Adrenal gland (tissue), 5 donors: ENCODE measurements around the gene PDCD1LG2.

Source experiments
- POLR2A ChIP-seq, 2 donors: fragments of 450-650 bp; IDR thresholded peaks; one replicate each; pipeline ENCODE4 v1.6.1; 2017; ENCODE audit warnings: antibody characterized with exemption in 2 of 2, mild to moderate bottlenecking in 2 of 2, moderate library complexity in 1 of 2
- TF ChIP-seq, protein P1 (sequence below), 6 experiments: fragments of 450-650 bp in 4 of 6; fragments of 200-600 bp in 2 of 6; sonication (generic) in 1 of 6; IDR thresholded peaks; 1 replicate in 5 of 6; 2 replicates in 1 of 6; pipeline versions ENCODE4 v1.5.1 to v1.8.0; 2016 to 2021; ENCODE audit warnings: antibody characterized with exemption in 6 of 6, mild to moderate bottlenecking in 2 of 6, moderate library complexity in 1 of 6
- donor health status: DM: no; HTN: no; CAD: no.

DNA sequence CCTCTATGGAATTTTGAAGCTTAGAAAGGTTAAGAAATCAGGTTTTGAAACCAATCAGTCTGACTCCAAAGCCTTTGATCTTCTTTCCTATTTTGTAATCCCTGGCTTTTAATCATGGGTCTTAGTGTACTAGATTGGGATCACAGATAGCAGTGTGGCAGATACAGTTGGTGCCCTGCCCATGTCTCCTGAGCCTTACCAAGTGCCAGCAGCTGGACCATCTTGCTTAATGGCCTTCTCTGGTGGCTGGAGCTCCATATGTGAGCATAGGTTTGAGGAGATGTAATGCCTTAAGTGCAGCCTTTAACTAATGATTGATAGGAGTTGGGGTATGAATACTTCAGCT, 101.8 kb downstream of the PDCD1LG2 start:
- TF ChIP-seq, protein P1, sequence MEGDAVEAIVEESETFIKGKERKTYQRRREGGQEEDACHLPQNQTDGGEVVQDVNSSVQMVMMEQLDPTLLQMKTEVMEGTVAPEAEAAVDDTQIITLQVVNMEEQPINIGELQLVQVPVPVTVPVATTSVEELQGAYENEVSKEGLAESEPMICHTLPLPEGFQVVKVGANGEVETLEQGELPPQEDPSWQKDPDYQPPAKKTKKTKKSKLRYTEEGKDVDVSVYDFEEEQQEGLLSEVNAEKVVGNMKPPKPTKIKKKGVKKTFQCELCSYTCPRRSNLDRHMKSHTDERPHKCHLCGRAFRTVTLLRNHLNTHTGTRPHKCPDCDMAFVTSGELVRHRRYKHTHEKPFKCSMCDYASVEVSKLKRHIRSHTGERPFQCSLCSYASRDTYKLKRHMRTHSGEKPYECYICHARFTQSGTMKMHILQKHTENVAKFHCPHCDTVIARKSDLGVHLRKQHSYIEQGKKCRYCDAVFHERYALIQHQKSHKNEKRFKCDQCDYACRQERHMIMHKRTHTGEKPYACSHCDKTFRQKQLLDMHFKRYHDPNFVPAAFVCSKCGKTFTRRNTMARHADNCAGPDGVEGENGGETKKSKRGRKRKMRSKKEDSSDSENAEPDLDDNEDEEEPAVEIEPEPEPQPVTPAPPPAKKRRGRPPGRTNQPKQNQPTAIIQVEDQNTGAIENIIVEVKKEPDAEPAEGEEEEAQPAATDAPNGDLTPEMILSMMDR (IDR thresholded peaks at IDR 0.05): no peak
- no peak for TF ChIP-seq POLR2A (IDR thresholded peaks at IDR 0.05)
